NCI-H187 (cell line): Measurements from ENCODE around the gene MUCL3.
"Not testable (repeated sequence)": the region's sequence is repeated elsewhere in the genome, so short reads cannot be mapped to it uniquely, and the experiment has no call there.

Source experiments
- DNase-seq, 2 experiments: peaks; one replicate each; lab custom pipeline; 2025; lab: John Stamatoyannopoulos, UW

Gene MUCL3

DNA sequence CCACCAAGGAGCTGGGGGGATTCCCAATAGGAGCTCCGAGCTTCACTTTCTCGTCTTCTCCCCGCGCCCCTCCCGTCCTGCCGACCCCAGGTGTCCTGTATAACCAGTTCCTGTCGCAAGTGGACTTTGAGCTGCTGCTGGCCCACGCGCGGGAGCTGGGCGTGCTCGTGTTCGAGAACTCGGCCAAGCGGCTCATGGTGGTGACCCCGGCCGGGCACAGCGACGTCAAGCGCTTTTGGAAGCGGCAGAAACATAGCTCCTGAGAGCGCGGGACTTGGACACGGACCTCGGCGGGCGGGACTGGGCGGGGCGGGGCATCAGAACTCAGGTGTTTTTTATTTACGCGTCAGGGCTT lies 27.1 kb upstream of the MUCL3 start:
- DNase-seq = no peak

DNA sequence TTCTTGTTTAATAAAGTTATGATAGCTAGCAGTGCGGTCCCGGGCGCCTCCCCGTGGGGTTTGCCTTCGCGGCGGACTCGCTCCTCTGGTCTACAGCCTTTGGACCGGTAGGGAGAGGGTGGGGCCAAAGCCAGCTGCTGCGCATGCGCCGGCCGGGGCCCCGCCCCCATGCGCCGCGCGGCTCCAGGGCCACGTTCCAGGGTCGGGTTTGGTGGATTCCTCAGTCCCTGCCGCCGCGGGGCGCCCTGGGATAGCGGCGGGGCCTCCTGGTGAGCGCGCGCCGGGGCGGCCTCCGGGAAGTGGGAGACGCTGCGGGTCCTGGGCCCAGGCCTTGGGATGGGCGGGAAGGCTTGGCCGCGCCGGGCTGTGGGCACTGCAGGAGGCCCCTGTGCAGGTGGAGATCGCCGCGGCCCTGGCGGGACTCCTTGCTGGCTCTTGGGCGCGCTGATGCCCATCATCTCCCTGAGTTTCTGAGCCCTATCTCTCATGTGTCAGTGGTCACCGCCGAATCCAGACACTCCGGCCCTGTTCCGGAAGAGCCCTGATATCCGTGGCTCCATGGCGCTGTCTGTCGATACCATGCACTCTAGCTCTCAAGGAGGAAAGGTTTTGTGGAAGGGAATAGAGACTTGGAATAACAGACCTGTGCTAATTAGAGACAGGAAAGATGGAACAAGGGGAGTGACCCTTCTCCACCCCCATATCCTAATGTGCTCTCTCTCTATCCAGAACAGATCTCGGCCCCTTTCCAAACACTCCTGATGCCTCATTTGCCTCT lies 26.5 kb upstream of the MUCL3 start, which contains the start of gene VARS2:
VARS2 (plus strand) TSS at position 163 of the 778 bp plus-strand sequence; CDS start at position 762, 599 bp downstream.
- peak; percentile 75 to 80 for DNase-seq

DNA sequence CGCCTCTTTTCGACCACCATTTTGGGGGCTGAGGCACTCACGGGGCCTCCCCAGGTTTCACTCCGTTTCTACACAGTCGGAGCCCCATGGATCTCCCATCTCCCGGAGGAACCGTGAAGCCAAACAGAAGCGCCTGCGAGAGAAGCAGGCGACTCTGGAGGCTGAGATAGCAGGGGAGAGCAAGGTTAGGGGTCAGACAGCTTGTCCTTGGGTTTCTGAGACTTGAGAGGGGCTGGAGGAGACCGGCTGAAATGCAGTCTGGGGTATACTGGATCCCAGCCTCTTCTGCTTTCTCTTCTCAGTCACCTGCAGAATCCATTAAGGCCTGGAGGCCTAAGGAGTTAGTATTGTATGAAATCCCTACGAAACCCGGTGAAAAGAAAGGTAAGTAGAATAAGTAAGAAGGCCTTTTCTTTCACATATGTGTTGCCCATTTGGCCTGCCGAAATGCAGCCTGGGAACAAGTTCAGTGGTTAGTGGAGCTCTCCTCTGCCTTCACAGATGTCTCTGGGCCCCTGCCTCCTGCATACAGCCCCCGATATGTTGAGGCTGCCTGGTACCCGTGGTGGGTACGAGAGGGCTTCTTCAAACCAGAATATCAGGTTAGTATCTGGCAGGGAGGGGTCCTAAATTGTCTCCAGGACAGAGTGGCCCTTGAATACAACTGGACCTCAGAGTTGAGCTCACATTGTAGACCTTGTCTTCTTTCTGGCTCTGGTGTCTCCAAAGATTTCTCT lies 25.8 kb upstream of the MUCL3 start:
- no peak for DNase-seq

DNA sequence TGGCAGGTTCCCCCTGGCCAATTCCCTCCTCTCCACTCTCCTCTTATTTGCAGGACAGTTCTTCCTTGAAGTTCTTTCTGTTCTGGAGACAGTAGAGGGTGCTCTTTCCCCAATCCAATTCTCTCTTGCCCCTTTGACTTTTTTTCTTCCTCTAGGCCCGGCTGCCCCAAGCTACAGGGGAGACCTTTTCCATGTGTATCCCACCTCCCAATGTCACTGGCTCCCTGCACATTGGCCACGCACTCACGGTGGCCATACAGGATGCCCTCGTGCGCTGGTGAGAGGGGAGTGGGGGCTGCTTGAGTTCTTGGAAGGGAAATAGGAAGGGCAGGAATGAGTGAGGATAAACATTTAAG lies 25.2 kb upstream of the MUCL3 start:
- DNase-seq = no peak

DNA sequence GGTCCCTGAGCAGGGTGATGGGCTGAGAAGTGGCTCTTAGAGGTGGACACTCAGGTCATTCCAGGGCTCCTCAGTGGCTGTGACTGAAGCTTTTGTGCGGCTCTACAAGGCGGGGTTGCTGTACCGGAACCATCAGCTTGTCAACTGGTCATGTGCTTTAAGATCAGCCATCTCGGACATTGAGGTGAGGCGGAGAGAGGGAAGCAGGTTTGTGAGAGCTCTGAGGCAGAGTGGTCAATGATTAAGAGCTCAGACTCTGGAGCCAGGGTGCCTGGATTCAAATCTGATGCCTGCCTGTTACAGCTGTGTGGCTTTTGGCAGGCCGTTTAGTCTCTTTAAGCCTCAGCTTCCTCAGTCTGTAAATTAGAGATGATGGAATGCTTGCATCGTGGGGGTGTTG lies 23.7 kb upstream of the MUCL3 start:
- DNase-seq = no peak

DNA sequence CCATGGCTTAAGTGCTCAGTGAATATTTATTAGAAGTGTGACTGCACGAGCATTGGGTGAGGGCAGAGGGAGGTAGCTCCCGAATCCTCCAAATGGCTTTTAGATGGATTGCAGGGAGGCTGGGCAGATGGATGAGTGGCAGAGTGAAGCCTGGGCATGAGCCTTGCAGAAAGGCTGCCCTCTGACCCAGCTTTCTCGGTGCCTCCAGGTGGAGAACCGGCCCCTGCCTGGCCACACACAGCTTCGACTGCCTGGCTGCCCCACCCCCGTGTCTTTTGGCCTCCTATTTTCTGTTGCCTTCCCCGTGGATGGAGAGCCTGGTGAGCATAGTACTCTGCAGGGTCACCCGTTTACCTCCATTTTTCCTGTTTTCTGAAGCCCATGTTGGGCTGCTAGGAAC lies 23.3 kb upstream of the MUCL3 start:
- no peak for DNase-seq

DNA sequence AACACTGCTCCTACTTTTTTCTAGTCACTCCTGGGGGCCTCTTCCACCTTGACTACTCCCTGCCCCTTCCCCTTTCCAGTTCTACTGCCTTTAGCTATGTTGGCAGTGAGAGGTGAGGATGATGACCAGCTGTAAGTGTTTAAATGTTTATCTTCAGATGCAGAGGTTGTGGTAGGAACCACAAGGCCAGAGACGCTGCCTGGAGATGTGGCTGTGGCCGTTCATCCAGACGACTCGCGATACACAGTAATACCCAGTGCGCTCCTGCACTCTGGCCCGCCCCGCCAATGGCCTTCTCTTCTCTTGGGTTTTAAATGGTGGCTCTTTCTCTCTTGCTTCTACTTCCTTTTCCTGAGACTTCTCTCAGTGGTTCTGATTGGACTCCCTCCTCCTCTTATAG lies 22.1 kb upstream of the MUCL3 start:
- DNase-seq = no peak

DNA sequence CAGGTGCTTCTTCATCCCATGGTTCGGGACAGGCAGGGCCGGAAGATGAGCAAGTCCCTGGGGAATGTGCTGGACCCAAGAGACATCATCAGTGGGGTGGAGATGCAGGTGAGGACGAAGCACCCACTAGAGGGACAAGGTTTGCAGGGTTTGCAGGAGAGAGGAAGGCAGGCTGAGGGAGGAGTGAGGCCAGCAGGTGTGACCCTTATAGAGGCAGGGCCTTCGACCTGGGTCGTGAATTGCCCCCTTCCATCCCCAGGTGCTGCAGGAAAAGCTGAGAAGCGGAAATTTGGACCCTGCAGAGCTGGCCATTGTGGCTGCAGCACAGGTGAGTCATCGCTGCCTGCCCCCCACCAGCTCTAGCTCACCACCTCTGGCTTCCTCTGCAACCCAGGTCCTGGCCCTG lies 18.3 kb upstream of the MUCL3 start:
- DNase-seq = no peak

DNA sequence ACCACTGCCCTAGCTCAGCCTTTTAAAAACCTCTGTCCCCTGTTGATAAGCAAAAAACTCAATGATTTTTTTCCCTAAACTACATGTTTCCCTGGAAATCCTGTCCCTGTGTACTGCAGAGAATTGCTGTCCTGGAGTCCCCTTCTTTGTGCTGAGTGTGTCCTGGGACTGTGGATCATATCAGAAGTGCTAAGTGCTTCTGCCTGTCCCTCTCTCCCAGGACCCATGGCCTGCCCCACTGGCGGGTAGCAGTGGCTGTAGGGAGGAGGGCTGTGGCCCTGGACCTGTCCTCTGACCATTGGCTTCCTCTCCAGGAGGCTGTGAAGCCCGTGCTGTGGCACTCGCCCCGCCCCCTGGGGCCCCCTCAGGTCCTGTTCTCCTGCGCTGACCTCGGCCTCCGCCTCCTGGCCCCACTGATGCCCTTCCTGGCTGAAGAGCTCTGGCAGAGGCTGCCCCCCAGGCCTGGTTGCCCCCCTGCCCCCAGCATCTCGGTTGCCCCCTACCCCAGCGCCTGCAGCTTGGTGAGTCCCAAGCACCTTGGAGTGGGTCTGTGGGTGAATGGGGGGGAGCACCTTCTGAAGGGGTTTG lies 16.6 kb upstream of the MUCL3 start:
- DNase-seq = not testable (repeated sequence)

DNA sequence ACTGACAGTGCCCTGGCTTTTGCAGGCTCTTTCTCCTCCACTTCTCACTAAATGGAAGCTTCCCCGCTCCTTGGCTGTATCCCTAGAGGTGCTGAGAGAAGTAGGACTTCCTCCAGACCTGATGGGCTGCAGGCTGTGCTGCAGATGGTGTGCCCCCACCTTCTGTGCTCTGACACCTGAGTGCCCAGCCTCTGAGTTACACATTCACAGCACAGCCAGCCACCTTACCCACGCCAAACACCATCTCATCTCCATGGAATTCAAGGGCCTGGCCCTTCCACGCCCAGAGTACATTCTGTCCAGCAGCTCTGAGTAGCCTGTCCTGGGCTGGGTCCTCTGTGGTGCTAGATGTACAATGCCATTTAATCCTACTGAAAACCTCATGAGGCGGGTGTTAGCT lies 14.1 kb upstream of the MUCL3 start:
- no peak for DNase-seq

DNA sequence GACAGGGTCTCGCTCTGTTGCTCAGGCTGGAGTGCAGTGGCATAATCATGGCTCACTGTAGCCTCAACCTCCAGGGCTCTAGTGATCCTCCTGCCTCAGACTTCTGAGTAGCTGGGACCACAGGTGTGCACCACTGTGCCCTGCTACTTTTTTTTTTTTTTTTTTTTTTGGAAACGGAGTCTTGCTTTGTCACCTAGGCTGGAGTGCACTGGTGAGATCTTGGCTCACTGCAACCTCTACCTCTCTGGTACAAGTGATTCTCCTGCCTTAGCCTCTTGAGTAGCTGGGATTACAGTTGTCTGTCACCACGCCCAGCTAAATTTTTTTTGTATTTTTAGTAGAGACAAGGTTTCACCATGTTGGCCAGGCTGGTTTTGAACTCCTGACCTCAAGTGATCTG lies 13.7 kb upstream of the MUCL3 start:
- DNase-seq = not testable (repeated sequence)

DNA sequence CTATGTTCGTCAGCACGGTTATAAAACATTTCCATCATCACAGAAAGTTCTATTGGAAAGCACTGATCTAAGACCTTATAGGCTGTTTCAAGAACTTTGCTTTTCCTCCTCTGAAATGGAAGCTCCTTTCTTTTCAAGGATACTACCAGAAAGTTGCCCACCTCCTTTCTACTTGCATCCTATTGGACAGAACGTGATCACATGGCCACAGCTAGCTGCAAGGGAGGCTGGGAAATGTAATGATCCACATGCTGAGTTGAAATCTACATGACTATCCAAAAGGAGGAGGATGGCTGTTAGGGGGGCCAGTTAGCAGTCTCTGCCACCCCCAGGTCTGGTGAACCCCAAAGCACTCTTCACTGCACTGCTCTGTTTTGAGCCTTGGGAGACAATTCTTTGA lies 12.1 kb upstream of the MUCL3 start:
- no peak for DNase-seq

DNA sequence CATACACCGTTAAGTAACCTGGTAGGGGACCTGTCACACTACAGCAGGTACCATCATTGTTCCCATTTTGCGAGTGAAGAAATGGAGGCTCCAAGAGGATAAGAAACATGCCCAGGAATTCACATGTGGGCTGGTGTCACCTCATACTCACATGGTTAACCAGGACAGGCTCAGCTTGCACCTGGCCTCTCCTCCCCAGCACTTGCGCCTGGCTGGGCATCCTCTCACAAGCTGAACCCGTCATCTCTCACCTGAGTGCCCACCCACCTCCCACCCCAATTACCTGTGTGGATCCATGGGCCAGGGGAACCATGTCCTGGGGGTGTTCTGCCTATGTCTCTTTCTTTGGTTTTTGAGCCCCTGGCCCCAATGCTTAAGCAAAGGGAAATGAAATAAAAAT lies 10.3 kb upstream of the MUCL3 start:
- no peak for DNase-seq

DNA sequence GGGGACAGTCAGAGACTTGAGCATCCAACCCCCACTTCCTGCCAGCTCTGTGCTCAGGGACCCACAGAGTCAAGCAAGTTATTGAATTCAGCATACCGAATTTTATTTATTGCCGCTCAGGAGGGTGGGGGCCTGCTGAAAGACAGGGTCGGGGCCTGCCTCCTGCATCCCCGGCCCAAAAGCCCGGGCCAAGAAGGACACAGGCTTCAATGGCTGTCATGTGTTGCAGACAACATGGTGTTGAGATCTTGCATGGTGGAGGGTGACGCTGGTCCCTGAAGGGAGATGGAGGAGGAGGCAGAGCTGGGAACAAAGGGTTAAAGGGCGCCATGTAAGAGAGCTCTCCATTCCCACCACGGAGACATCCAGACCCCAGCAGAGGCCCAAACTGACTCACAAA lies 9.5 kb upstream of the MUCL3 start:
- no peak for DNase-seq

DNA sequence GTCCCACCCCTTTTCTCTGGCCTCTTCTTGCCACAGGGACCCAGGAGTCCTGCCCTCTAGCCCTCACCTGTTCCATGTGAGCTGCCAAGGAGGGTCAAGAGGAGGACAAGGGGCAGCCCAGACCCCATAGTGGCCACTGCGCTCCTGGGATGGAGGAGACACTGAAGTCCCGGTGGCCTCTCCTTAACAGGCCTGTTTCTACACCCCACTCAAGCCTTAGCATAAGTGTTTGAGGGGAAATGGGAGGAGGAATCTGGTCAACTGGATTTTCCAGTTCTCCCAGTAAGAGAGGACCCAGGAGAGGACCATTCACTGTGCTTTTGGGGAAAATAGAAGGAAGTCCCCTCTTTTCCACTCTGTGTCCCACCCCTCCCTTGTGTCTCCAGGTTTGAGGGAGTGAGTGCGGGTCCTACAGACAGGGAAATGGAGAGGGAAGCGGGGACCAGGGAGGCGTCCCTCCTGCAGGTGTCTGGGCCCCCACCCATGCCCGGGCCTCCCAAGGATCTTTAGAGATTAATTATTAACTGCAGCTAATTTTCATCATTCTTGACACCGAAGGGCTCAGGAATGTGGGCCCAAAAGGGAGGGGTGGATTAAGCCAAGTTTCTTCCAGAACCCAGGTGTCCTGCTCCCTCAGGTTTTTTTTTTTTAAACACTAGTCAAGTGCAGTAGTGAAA lies 8.7 kb upstream of the MUCL3 start, which contains the start of gene SFTA2:
SFTA2 (minus strand) TSS at position 202 of the 677 bp plus-strand sequence; CDS start at position 128, 74 bp downstream.
- no peak for DNase-seq

DNA sequence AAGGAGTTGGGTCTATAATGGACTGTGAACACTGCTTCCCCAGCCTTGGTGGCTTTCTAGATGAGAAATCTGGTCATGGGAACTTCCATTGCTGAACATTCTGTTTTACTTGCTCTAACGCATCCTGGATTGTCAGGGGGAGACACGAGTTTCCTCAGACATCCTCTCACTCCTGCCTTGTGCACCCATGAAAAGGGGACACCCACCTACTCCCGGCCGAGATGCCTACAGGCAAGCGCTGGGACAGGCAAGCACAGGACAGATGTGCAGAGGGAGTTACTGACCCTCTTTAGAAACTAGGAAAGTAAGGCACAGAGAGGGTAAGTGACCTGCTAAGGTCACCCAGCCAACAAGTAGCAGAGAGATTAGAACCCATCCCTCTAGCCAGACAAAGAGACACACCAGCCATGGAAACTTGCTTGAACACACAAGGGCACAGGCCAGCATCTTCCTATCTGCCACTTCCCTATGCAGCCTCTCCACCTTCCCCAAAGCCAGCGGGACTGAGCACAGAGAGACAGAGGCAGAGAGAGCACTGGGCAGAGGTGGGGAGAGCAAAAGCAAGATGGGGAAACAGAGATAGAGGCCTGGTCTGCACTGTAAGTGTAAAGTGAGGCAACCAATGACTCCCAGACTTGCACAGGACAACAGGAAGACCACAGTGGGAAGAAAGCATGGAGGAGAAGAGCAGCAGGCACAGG lies 8.0 kb upstream of the MUCL3 start:
- DNase-seq = no peak

DNA sequence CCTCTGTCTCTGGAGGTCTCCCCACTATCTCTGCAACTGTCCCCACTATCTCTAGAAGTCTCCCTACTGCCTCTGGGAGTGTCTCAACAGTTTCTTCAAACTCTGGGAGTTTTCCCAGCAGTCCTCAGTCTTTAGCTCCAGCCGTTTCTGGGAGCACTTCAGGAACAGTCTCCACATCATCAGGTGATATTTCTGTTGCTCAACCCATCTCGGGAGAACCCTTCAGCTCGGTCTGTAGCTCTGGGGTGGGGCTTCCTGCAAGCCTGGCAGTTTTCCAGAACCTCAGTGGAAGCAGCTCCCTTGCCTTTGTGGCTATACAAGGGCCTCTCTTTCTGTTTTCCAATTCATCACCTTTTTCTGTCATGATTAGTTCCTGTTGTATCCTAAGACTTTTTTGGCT lies 5.8 kb upstream of the MUCL3 start:
- DNase-seq = no peak

DNA sequence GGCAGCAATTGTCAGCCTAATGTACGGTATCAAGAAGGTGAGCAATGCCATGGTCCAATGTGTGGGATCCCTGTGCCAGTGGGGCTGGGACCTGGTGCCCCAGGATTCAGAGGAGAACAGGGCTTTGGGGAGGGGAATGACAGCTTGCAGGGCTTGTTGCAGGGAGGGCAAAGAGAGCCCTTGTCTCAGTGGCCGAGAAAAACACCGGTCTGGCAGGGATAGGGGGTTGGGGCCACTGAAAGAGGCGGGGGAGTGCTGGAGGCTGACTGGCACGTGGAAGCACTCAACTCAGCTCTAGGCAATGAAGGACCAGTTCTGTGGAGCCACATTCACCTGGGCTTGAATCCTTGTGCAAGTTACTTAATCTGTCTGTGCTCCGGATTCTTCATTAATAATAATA lies 3.5 kb upstream of the MUCL3 start:
- no peak for DNase-seq

DNA sequence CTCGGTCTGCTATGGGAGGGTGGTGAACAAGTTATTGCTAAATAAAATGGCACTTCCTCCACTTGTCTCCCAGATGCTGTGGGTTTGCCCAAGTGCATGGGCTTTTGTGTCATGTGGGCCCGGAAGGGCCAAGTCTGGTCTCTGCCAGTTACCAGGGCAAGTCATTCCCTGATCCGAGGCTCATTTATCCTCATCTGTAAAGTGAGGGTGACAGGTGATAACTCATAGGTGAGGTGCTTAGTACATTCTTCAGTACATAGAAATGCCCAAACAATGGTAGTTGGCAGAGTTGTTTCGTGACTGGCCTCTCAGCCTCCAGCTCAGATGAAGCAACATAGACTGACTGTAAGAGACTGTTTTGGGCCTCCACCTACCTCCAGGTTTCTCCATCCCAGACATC lies 2.0 kb upstream of the MUCL3 start:
- DNase-seq = no peak

DNA sequence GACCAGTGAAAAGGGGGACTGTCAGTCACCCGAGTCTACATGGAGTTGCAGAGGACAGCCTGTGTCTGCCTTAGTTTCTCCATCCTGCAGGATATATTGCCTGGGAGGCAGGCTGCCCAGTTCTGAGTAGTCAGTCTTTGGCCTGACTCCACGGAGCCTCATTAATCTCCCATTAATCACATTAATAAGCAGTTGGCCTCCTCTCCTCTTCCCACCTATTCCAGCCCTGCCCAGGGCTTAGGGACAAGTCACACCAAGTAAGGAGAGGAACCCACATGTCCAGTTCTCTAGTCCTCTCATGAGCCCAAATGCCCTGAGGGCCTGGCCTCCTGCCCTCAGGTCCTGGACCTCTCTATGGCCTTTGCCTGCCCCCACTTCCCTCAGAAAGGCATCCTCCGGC lies 1.3 kb upstream of the MUCL3 start:
- DNase-seq = no peak

DNA sequence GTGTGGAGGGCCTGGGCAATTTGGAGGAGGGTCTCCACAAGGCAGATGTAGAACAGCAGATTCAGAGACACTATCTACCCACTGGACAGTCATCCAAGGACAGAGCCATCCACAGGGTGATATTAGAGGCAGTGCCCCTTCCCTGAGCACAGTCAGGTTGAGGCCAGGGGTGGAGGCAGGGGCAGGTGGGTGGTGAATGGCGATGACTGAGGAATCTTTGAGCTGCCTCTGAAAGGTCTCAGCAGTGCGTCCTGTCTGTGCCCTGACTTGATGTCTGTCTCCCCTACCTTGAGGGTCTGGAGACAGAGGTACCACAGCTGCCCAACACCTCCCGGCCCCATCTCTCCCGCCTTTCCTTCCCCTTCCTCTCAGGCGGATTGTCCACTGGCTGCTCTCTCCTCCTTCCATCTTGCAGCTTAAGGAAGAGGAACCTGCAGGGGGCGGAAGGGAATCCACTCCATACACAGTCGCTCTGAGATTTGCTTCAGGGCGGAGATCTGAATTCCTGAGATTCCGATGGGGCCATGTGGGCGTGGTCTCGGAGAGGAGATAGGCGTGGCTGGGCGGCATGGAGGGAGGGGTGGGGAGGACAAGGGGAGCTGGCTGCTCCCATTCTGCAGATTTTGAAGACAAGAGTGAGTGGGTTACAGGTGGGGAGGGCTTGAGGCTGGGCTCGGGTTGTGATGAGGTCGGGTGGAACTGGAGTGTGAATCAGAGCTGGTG lies 1.7 kb downstream of the MUCL3 start:
- no peak for DNase-seq
